Stomach (tissue), 9 donors: Measurements from ENCODE around the gene C1QB. TPM values are rescaled to one million over a fixed set of nuclear protein-coding genes. Genes with fewer than 3 reads are reported as not detected.

ENCODE experiments used
- DNase-seq, 2 donors: peaks; one replicate each; pipeline versions ENCODE4 v3.0.0 to v3.0.0-alpha.2; 2013 to 2019
- H3K27ac ChIP-seq, 5 donors: fragments of 200-600 bp in 4 of 5; sonication (generic) in 4 of 5; one replicate each; pipeline ENCODE4 v1.5.1; 2013 to 2019; ENCODE audit warnings: mild to moderate bottlenecking in 1 of 5, moderate library complexity in 1 of 5
- H3K27me3 ChIP-seq, 3 donors: fragments of 200-600 bp; sonication (generic); one replicate each; pipeline ENCODE4 v1.5.1; 2017 to 2019; ENCODE audit warnings: mixed run types in 1 of 3
- H3K36me3 ChIP-seq, 4 donors: fragments of 200-600 bp; sonication (generic); 1 replicate in 3 of 4; 2 replicates in 1 of 4; pipeline ENCODE4 v1.5.1; 2016 to 2019
- H3K4me1 ChIP-seq, 4 donors: fragments of 200-600 bp; sonication (generic); one replicate each; pipeline ENCODE4 v1.5.1; 2016 to 2019
- H3K4me3 ChIP-seq, 4 donors: fragments of 200-600 bp; sonication (generic) in 3 of 4; one replicate each; pipeline ENCODE4 v1.5.1; 2016 to 2019; ENCODE audit warnings: mild to moderate bottlenecking in 1 of 4
- H3K9me3 ChIP-seq, 4 donors: fragments of 200-600 bp; sonication (generic); one replicate each; pipeline ENCODE4 v1.5.1; 2016 to 2019
- CTCF ChIP-seq, 7 experiments: fragments of 450-650 bp in 4 of 7; fragments of 200-600 bp in 3 of 7; sonication (generic) in 3 of 7; IDR thresholded peaks; one replicate each; pipeline ENCODE4 v1.5.1; 2016 to 2019; ENCODE audit warnings: antibody characterized with exemption in 7 of 7, control low read depth in 2 of 7, mild to moderate bottlenecking in 1 of 7
- EP300 ChIP-seq: sonication (generic); formaldehyde crosslinking; IDR thresholded peaks from one replicate; pipeline ENCODE4 v1.6.1; 2017; ENCODE audit warnings: antibody characterized with exemption
- POLR2A ChIP-seq, 4 donors: fragments of 450-650 bp; IDR thresholded peaks; one replicate each; pipeline ENCODE4 v1.6.1; 2016; ENCODE audit warnings: antibody characterized with exemption in 4 of 4, control low read depth in 2 of 4, mild to moderate bottlenecking in 1 of 4, moderate library complexity in 1 of 4
- POLR2AphosphoS5 ChIP-seq, 3 donors: sonication (generic); formaldehyde crosslinking; IDR thresholded peaks; one replicate each; pipeline ENCODE4 v1.6.1; 2016; ENCODE audit warnings: antibody characterized with exemption in 3 of 3
- WGBS, 5 donors: extraction: QIAGEN DNeasy Blood & Tissue Kit in 3 of 5; methylation state at CpG; one replicate each; pipeline versions ENCODE4 v1.1.5 to v1.1.7; 2013 to 2018; 5-methylcytosine and 5-hydroxymethylcytosine counted together
- intact Hi-C: fragments of 100-400 bp; cut with DNase I; formaldehyde crosslinking; loops from one replicate; pipeline ENCODE4 v1.15.1; 2023; ENCODE audit warnings: low total_unique reads
- polyA plus RNA-seq, 3 donors: library from polyadenylated mRNA; stranded (reverse); fragments of 200-250 nt; gene quantifications; one replicate each; pipeline ENCODE4 v1.2.3, GENCODE V29; 2013
- total RNA-seq, 5 donors: library from RNA; depleted of rRNA; stranded (reverse); fragments of >200 nt; gene quantifications; one replicate each; pipeline versions ENCODE4 v1.1.0 to v1.2.3, GENCODE V29; 2014 to 2016
- donor health status: healthy with polysubstance abuse.
- donor health status: Bipolar disorder and iron deficiency.
- donor health status: healthy.

Gene C1QB
- total and polyA plus RNA-seq, 8 donors, result 49.8 to 223 (median 81.2) TPM

GRCh38 chr1:22635436-22635835 lies 17.6 kb upstream of the C1QB start:
- WGBS, 5 donors, result 48 to 67% (median 56%) methylated on average over 5 to 7 of the region's 7 CpGs
- Histone ChIP-seq H3K27me3 (peaks cover 0 to 53% (median 0%) of the 10 kb centered on the region in 3 donors), H3K27ac (no peak overlapping the region), H3K36me3 (no peaks in the 10 kb centered on the region), H3K4me1 (no peaks in the 10 kb centered on the region), H3K9me3 (no peaks in the 10 kb centered on the region), H3K4me3 (no peak overlapping the region)
- intact Hi-C loops, result no loop called here
- no peak for DNase-seq
- TF ChIP-seq CTCF (IDR thresholded peaks at IDR 0.05) (no peak), EP300 (no peak), POLR2A (IDR thresholded peaks at IDR 0.05) (no peak), POLR2AphosphoS5 (IDR thresholded peaks at IDR 0.05) (no peak)

GRCh38 chr1:22636353-22636752 lies 16.7 kb upstream of the C1QB start, which contains the start of gene C1QA:
TSS of gene C1QA (plus strand) at chr1:22636628. CDS start at chr1:22637617, 989 bp downstream.
- H3K9me3 ChIP-seq, result no peaks in the 10 kb centered on the region
- 42 to 70% (median 61%) methylated on average over 4 to 5 of the region's 5 CpGs for WGBS, 5 donors
- H3K4me3 ChIP-seq, result peak within 1 kb of the TSS in 3 of 4 donors; percentile 15 to 31 (median 24)
- TF ChIP-seq EP300 (no peak), POLR2A (IDR thresholded peaks at IDR 0.05) (no peak), POLR2AphosphoS5 (IDR thresholded peaks at IDR 0.05) (peak in 1 of 3 donors; percentile 16), CTCF (IDR thresholded peaks at IDR 0.05) (no peak)
- H3K4me1 ChIP-seq, result no peaks in the 10 kb centered on the region
- intact Hi-C loops, result no loop called here
- peaks cover 0 to 56% (median 0%) of the 10 kb centered on the region in 3 donors for H3K27me3 ChIP-seq
- H3K36me3 ChIP-seq, result no peaks in the 10 kb centered on the region
- peak within 1 kb of the TSS in 2 of 5 donors; percentile 1 to 36 for H3K27ac ChIP-seq
- DNase-seq, result peak in 1 of 2 donors; percentile 41

GRCh38 chr1:22636927-22637326 lies 16.1 kb upstream of the C1QB start:
- no peak for DNase-seq
- Histone ChIP-seq H3K27me3 (peaks cover 0 to 62% (median 0%) of the 10 kb centered on the region in 3 donors), H3K4me1 (peaks cover 0 to 4% (median 3%) of the 10 kb centered on the region in 4 donors), H3K27ac (peak overlapping the region in 2 of 5 donors; percentile 1 to 36), H3K36me3 (no peaks in the 10 kb centered on the region), H3K4me3 (peak overlapping the region in 3 of 4 donors; percentile 15 to 31 (median 24)), H3K9me3 (no peaks in the 10 kb centered on the region)
- 33 to 73% (median 47%) methylated on average over 6 of the region's 6 CpGs for WGBS, 5 donors
- intact Hi-C loops, result no loop called here
- TF ChIP-seq POLR2A (IDR thresholded peaks at IDR 0.05), result no peak
- TF ChIP-seq EP300, result no peak
- TF ChIP-seq CTCF (IDR thresholded peaks at IDR 0.05), result no peak
- no peak for TF ChIP-seq POLR2AphosphoS5 (IDR thresholded peaks at IDR 0.05)

GRCh38 chr1:22637907-22638445 lies 15.1 kb upstream of the C1QB start:
- H3K9me3 ChIP-seq, result no peaks in the 10 kb centered on the region
- intact Hi-C loops, result no loop called here
- peak overlapping the region in 1 of 5 donors; percentile 50 for H3K27ac ChIP-seq
- H3K36me3 ChIP-seq, result no peaks in the 10 kb centered on the region
- WGBS, 5 donors, result 59 to 67% (median 66%) methylated on average over 3 of the region's 3 CpGs
- peaks cover 0 to 64% (median 0%) of the 10 kb centered on the region in 3 donors for H3K27me3 ChIP-seq
- H3K4me3 ChIP-seq, result peak overlapping the region in 3 of 4 donors; percentile 15 to 31 (median 24)
- no peak for DNase-seq
- TF ChIP-seq CTCF (IDR thresholded peaks at IDR 0.05) (no peak), POLR2A (IDR thresholded peaks at IDR 0.05) (no peak), POLR2AphosphoS5 (IDR thresholded peaks at IDR 0.05) (no peak), EP300 (no peak)
- peaks cover 0 to 10% (median 7%) of the 10 kb centered on the region in 4 donors for H3K4me1 ChIP-seq
